Thymus (tissue), 11 donors: ENCODE results near the gene PDE4B. TPM values are rescaled to one million over a fixed set of nuclear protein-coding genes. Genes with fewer than 3 reads are reported as not detected.

Experiments used
- DNase-seq, 9 donors: peaks; one replicate each; pipeline ENCODE4 v3.0.0-alpha.2; 2013; ENCODE audit warnings: low spot score in 9 of 9, low read depth in 6 of 9, missing footprints in 1 of 9
- H3K27ac ChIP-seq, 2 donors: one replicate each; pipeline ENCODE4 v1.5.1; 2013; ENCODE audit warnings: control low read depth in 1 of 2, low read depth in 1 of 2, low read length in 1 of 2, mild to moderate bottlenecking in 1 of 2, moderate library complexity in 1 of 2
- H3K27me3 ChIP-seq, 2 donors: one replicate each; pipeline ENCODE4 v1.5.1; 2013; ENCODE audit warnings: low read length in 1 of 2; ENCODE audit not compliant: control insufficient read depth in 2 of 2, insufficient read depth in 1 of 2
- H3K36me3 ChIP-seq, 2 donors: one replicate each; pipeline ENCODE4 v1.5.1; 2013; ENCODE audit warnings: low read length in 1 of 2, mild to moderate bottlenecking in 1 of 2, moderate library complexity in 1 of 2; ENCODE audit not compliant: control insufficient read depth in 2 of 2, insufficient read depth in 2 of 2
- H3K4me1 ChIP-seq, 2 donors: one replicate each; pipeline ENCODE4 v1.5.1; 2013; ENCODE audit warnings: low read length in 2 of 2; ENCODE audit not compliant: control insufficient read depth in 2 of 2, insufficient read depth in 2 of 2
- H3K4me3 ChIP-seq, 2 donors: one replicate each; pipeline ENCODE4 v1.5.1; 2013; ENCODE audit warnings: low read length in 2 of 2, control low read depth in 1 of 2, mild to moderate bottlenecking in 1 of 2
- H3K9me3 ChIP-seq, 2 donors: one replicate each; pipeline ENCODE4 v1.5.1; 2013; ENCODE audit warnings: low read length in 1 of 2, mild to moderate bottlenecking in 1 of 2; ENCODE audit not compliant: control insufficient read depth in 2 of 2, insufficient read depth in 1 of 2
- WGBS: extraction: QIAGEN DNeasy Blood & Tissue Kit; methylation state at CpG from one replicate; pipeline ENCODE4 v1.1.7; 2013; 5-methylcytosine and 5-hydroxymethylcytosine counted together
- polyA plus RNA-seq: library from polyadenylated mRNA; stranded (reverse); fragments of 200-250 nt; gene quantifications from one replicate; pipeline ENCODE4 v1.2.3, GENCODE V29; 2013
- total RNA-seq: library from RNA; stranded (reverse); fragments of 120-200 nt; gene quantifications from one replicate; pipeline ENCODE4 v1.2.4, GENCODE V29; 2013
- donor health status: healthy.

PDE4B gene
- total and polyA plus RNA-seq, 2 donors = 9.9 to 10.9 TPM

DNA sequence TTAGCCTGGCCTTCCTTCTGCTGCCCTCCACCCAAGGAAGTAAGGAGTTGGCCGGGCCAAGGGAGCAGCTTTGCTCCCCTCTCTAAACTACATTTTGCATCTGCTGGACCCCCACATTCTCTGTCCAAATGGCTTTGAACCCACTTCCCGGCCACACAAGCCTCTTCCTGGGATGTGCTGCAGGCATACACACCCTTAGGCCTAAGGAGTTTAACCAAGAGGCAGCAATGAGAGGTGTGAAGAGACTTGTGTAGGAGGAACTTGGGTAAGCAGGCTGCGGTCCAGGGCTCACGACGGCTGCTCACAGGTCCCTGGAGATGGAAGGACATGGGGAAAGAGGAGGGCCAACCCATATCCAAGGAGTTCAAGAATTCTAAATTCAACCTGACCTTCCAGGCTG lies 544.6 kb downstream of the PDE4B start:
- no peak overlapping the region for H3K4me3 ChIP-seq
- peaks cover 5 to 35% of the 10 kb centered on the region in 2 donors for H3K4me1 ChIP-seq
- no peaks in the 10 kb centered on the region for H3K27me3 ChIP-seq
- DNase-seq = no peak
- H3K36me3 ChIP-seq = no peaks in the 10 kb centered on the region
- no peaks in the 10 kb centered on the region for H3K9me3 ChIP-seq
- WGBS = 78% methylated on average over 5 of the region's 5 CpGs
- H3K27ac ChIP-seq = peak overlapping the region; percentile 19 to 33

DNA sequence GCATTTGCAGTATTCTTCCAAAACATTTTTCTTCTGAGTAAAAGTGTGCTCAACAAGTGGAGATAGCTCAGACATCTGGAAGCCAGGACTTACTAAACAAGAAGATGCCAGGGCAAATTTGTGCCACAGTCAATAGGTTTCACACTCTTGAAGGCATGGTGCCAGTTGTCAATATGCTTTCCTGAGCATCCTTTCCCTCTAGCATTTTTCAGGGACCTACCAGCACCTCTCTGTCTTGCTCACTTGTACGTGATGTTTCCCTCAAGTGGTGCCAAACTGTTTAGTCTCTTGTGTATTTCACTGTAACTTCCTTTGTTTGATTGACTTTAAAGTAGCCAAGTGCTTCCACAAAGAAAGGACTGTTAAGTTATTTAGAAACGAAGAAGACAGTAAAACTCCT lies 547.2 kb downstream of the PDE4B start:
- H3K36me3 ChIP-seq = no peaks in the 10 kb centered on the region
- no peaks in the 10 kb centered on the region for H3K9me3 ChIP-seq
- H3K4me3 ChIP-seq = no peak overlapping the region
- DNase-seq = peak in 1 of 9 donors; percentile 40
- peaks cover 5 to 24% of the 10 kb centered on the region in 2 donors for H3K4me1 ChIP-seq
- no peaks in the 10 kb centered on the region for H3K27me3 ChIP-seq
- 23% methylated on average over 2 of the region's 2 CpGs for WGBS
- peak overlapping the region in 1 of 2 donors; percentile 39 for H3K27ac ChIP-seq

DNA sequence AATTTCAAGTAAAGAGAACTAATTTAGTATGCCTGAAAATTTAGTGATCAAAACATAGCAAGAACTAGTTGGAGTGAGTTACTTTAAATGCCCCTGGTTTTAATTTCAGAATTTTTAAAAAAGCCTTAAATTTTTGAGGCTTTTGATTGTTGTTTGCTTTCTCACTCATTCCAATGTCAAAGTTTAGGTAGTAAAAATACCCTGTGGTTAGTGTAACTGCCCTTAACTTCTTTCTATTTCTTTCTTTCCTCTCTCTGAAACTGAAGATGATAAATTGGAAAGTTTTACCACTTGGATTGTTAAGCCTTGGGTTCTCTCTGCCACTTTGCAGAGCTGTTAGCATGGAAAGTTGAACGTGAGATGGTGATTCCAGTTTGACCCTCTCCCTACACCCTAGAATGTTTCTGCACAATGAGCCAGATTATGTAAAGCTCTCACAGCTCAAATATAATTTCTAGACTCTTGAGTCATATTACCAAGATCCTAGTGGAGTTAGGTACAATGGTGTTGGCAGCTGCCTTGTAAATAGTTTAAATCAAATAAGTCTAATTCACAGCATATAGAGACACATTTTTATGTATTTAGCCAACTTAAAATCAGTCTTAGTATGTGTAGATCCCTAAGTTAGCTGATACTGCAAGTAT lies 548.9 kb downstream of the PDE4B start:
- Histone ChIP-seq H3K4me1 (peaks cover 0 to 11% of the 10 kb centered on the region in 2 donors), H3K27ac (no peak overlapping the region), H3K4me3 (no peak overlapping the region), H3K36me3 (no peaks in the 10 kb centered on the region), H3K9me3 (no peaks in the 10 kb centered on the region), H3K27me3 (no peaks in the 10 kb centered on the region)
- 89% methylated on average over 1 of the region's 1 CpG for WGBS
- DNase-seq = no peak

DNA sequence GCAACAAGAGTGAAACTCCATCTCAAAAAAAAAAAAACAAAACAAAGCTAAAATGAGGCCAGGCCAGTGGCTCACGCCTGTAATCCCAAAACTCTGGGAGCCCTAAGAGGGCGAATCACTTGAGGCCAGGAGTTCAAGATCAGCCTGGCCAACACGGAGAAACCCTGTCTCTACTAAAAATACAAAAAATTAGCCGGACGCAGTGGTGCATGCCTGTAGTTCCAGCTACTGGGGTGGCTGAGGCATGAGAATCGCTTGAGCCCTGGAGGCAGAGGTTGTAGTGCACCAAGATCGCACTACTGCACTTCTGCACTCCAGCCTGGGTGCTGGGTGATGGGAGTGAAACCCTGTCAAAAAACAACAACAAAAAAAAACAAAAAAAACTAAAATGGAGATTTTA lies 550.0 kb downstream of the PDE4B start:
- Histone ChIP-seq H3K4me3 (no peak overlapping the region), H3K27me3 (no peaks in the 10 kb centered on the region), H3K36me3 (no peaks in the 10 kb centered on the region), H3K9me3 (no peaks in the 10 kb centered on the region), H3K27ac (peak overlapping the region in 1 of 2 donors; percentile 20), H3K4me1 (peaks cover 0 to 3% of the 10 kb centered on the region in 2 donors)
- WGBS = 96% methylated on average over 7 of the region's 7 CpGs
- DNase-seq = no peak

DNA sequence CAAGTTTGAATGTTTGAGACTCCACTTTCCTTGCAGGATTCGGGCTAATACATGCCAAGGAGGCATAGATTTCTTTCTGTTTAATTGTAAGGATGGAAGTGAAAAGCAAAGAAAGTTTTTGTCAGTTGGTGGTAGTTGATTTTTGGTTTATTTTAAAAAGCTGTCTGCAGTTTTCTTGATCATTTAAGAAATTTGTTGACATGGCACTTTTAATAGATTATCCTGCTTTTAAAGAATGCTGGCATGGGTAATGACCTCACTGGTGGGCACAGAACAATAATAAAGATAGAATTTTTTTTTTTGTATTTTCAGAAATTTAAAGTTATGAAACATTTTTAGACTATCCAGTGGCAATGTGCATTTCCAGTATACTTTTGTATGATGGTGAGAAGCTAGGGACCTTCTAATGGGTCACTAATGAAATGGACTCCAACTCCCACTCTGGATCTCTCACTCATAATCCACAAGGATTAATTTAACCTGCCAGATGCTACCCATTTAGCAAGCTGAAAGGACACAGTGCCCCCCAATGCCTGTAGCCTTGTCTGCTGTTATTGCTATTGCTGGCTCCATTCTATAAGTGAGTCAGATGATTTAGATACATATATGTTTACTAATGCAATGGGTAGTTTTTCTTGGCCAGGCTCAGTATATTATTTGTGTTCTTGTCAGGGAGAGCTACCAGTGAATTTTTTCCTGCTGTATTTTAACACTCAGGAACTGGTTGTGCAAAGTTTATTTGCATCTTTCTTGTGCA lies 551.1 kb downstream of the PDE4B start:
- DNase-seq = no peak
- Histone ChIP-seq H3K36me3 (no peaks in the 10 kb centered on the region), H3K4me1 (peaks cover 0 to 3% of the 10 kb centered on the region in 2 donors), H3K27me3 (no peaks in the 10 kb centered on the region), H3K4me3 (no peak overlapping the region), H3K9me3 (no peaks in the 10 kb centered on the region), H3K27ac (no peak overlapping the region)
- 98% methylated on average over 1 of the region's 1 CpG for WGBS

DNA sequence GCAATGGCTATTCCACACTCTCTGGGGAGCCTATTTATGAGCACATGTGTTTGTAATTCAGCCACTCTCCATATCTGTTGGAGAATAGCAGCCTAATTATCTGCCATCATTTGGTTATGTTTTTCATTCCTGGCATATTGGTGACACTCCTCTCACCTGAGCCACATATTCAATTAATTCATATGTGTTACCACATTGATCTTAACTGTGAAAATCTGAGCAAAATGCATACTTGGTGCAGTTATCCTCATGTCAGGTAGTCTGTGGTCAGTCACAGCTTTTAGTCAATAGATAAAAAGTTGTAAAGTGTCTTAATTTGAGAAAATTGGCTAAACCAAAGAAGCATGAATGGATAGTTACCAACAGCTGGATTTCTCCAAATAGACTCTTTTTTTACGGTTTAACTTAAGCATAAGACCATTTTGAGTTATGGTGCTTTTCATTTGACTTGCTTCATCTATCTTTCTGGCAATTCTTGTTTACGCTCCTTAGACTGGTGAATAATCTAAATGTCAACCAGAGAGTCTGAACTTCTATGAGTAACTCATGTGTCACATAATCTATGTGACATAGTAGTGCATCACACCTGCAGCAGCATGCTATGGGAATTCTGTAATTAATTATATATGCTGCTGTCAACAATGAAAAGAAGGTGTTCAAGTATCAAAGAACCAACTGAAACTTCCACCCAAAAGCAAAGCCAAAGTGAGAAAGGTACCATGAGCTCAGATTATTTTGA lies 553.5 kb downstream of the PDE4B start:
- Histone ChIP-seq H3K27ac (no peak overlapping the region), H3K27me3 (no peaks in the 10 kb centered on the region), H3K36me3 (no peaks in the 10 kb centered on the region), H3K9me3 (no peaks in the 10 kb centered on the region), H3K4me1 (peaks cover 2 to 5% of the 10 kb centered on the region in 2 donors), H3K4me3 (no peak overlapping the region)
- no peak for DNase-seq
- 96% methylated on average over 2 of the region's 2 CpGs for WGBS

DNA sequence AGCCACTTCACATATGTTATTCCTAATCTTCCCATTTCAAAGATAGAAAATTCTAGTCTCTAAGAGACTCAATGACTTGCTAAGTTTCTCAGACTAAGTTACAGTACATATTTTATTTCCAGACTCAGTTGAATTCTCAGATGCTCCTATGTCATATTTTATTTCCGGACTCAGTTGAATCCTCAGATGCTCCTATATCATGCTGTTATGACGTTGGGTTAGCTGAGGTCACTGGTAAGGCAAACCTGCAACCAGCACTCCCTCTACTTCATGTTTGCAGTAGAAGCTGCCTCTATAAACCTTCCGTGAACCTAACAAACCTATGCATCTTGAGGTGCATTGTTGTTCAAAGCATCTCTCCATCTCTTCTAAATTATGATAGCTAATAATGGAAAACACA lies 554.2 kb downstream of the PDE4B start:
- DNase-seq = no peak
- Histone ChIP-seq H3K4me1 (peaks cover 2 to 9% of the 10 kb centered on the region in 2 donors), H3K4me3 (no peak overlapping the region), H3K27me3 (no peaks in the 10 kb centered on the region), H3K36me3 (no peaks in the 10 kb centered on the region), H3K9me3 (no peaks in the 10 kb centered on the region), H3K27ac (no peak overlapping the region)
- 97% methylated on average over 3 of the region's 3 CpGs for WGBS

DNA sequence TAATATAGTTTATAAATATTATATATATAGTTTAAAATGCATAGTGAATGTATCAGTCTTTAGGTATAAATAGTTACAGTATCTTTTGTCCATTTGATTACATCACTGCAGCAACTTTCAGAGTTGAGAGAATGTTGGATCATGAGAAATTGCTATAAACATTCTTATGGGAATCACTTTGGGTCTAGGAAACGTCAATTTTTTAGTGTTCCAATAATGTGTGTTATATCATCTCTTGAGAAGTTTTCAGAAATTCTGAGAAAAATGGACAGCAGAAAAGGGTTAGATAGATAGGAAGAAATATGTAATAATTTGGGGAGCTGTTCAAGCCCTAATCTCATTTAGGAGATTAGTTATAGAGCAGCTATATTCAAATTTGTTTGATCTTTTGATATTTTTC lies 556.1 kb downstream of the PDE4B start:
- H3K9me3 ChIP-seq = no peaks in the 10 kb centered on the region
- no peak overlapping the region for H3K4me3 ChIP-seq
- no peak for DNase-seq
- no peaks in the 10 kb centered on the region for H3K36me3 ChIP-seq
- H3K27me3 ChIP-seq = no peaks in the 10 kb centered on the region
- WGBS = 93% methylated on average over 1 of the region's 1 CpG
- peaks cover 6 to 19% of the 10 kb centered on the region in 2 donors for H3K4me1 ChIP-seq
- H3K27ac ChIP-seq = no peak overlapping the region

DNA sequence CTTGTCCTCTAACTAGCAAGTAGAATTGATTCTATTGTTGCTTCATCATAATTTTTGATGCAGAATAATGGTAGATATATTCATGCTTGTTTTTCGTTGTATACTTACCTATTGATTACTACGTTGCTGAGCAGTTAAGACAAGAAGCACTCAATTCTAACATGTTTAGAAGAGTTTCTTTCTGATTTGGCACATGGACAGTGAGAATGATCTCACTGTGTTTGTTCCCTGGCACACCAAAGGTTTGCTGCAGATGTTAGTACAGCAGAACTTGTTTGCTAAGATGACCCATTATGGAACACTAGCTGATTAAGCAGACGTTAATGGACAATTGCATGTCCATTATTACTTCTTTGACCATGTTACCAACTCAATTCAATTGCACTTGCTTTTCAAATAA lies 556.5 kb downstream of the PDE4B start:
- WGBS = 94% methylated on average over 3 of the region's 3 CpGs
- Histone ChIP-seq H3K4me3 (no peak overlapping the region), H3K27ac (no peak overlapping the region), H3K36me3 (no peaks in the 10 kb centered on the region), H3K9me3 (no peaks in the 10 kb centered on the region), H3K4me1 (peaks cover 6 to 19% of the 10 kb centered on the region in 2 donors), H3K27me3 (no peaks in the 10 kb centered on the region)
- no peak for DNase-seq
